ENCODE results near the gene HACE1.

DNA sequence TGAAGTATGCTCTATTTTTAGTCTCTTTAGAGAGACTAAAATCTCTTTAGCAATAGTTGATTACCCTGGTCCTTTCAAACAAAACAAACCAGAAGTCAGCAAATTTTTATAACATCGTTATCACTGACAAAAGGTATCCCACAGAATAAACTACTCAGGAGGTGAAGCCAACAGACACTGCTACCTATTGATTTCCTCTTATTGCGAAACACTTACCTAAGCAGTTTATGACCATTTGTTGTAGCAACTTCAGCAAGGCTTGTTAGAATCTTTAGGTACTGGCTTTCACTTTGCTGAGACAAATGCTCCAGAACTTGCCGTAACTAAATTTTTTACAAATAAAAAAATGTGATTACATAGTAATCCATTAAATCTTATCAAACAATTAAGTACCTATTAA lies 64.4 kb downstream of the HACE1 start:
- TF ChIP-seq, protein P1, sequence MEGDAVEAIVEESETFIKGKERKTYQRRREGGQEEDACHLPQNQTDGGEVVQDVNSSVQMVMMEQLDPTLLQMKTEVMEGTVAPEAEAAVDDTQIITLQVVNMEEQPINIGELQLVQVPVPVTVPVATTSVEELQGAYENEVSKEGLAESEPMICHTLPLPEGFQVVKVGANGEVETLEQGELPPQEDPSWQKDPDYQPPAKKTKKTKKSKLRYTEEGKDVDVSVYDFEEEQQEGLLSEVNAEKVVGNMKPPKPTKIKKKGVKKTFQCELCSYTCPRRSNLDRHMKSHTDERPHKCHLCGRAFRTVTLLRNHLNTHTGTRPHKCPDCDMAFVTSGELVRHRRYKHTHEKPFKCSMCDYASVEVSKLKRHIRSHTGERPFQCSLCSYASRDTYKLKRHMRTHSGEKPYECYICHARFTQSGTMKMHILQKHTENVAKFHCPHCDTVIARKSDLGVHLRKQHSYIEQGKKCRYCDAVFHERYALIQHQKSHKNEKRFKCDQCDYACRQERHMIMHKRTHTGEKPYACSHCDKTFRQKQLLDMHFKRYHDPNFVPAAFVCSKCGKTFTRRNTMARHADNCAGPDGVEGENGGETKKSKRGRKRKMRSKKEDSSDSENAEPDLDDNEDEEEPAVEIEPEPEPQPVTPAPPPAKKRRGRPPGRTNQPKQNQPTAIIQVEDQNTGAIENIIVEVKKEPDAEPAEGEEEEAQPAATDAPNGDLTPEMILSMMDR (IDR thresholded peaks at IDR 0.05; ENCODE audit: low read depth, low read length): no peak
- TF ChIP-seq, protein P2, sequence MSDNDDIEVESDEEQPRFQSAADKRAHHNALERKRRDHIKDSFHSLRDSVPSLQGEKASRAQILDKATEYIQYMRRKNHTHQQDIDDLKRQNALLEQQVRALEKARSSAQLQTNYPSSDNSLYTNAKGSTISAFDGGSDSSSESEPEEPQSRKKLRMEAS (IDR thresholded peaks at IDR 0.05; ENCODE audit: low read depth, low read length): no peak
- TF ChIP-seq MYC (IDR thresholded peaks at IDR 0.05; ENCODE audit: low read depth, low read length): no peak
- no peak for TF ChIP-seq POLR2A (IDR thresholded peaks at IDR 0.05; ENCODE audit: extremely low read depth, insufficient read length)

Measured in NB4 (cell line).